ENCODE data around the gene USO1.

USO1 gene

DNA sequence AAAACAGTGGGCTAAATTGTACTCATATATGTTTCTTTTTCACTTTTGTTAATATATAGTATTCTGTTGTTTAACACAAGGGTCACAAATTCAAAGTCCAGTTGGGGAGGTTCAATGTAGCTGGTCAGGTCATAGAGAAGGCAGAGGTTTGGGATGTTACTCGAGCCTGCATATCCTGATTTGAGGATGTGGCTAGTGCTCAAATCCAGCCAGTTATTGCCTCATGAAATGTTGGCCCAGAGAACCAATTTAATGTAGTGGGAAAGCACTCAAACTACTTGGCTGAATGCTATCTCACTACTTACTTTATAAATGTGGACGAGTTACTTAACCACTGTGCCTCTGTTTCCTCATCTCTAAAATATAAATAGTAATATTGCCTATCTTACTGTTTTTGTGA, 12.5 kb downstream of the USO1 start:
- H3K4me3 ChIP-seq (ENCODE audit: low read length) = no peak overlapping the region
- DNase-seq (ENCODE audit: low read depth) = peak; percentile 66
- TF ChIP-seq, protein P1, sequence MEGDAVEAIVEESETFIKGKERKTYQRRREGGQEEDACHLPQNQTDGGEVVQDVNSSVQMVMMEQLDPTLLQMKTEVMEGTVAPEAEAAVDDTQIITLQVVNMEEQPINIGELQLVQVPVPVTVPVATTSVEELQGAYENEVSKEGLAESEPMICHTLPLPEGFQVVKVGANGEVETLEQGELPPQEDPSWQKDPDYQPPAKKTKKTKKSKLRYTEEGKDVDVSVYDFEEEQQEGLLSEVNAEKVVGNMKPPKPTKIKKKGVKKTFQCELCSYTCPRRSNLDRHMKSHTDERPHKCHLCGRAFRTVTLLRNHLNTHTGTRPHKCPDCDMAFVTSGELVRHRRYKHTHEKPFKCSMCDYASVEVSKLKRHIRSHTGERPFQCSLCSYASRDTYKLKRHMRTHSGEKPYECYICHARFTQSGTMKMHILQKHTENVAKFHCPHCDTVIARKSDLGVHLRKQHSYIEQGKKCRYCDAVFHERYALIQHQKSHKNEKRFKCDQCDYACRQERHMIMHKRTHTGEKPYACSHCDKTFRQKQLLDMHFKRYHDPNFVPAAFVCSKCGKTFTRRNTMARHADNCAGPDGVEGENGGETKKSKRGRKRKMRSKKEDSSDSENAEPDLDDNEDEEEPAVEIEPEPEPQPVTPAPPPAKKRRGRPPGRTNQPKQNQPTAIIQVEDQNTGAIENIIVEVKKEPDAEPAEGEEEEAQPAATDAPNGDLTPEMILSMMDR (conservative IDR thresholded peaks at IDR 0.05; ENCODE audit: low read length) = no peak

DNA sequence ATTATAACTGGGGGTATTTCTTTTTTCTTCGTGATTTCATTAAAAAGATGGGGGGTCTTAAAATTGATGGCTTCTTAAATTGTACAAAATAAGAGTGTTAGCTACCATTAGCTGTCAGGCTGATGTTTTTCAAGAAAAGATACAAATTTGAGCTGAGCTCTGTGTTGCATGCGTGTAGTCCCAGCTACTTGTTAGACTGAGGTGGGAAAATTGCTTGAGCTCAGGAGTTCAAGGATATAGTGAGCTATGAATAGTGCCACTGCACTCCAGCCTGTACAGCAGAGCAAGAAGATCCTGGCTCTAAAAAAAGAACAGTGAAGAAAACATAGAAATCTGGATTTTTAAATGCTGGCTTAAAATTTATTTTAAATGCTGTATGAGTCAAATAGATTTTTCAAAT, 13.0 kb downstream of the USO1 start:
- TF ChIP-seq, protein P1 (conservative IDR thresholded peaks at IDR 0.05; ENCODE audit: low read length) = no peak
- no peak overlapping the region for H3K4me3 ChIP-seq (ENCODE audit: low read length)
- DNase-seq (ENCODE audit: low read depth) = no peak

DNA sequence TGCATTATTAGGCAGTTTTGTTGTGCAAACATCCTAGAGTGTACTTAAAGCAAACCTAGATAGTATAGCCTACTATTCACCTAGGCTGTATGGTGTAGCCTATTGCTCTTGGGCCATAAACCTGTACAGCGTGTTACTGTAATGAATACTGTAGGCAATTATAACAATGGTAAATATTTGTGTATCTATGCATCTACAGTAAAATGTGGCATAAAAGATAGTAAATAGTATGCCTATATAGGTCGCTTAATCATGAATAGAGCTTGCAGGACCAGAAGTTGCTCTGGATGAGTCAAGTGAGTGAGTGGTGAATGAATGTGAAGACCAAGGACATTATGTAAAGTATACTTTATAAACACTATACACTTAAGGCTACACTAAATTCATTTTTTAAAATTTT, 16.6 kb downstream of the USO1 start:
- no peak overlapping the region for H3K4me3 ChIP-seq (ENCODE audit: low read length)
- TF ChIP-seq, protein P1 (conservative IDR thresholded peaks at IDR 0.05; ENCODE audit: low read length) = no peak
- no peak for DNase-seq (ENCODE audit: low read depth)

DNA sequence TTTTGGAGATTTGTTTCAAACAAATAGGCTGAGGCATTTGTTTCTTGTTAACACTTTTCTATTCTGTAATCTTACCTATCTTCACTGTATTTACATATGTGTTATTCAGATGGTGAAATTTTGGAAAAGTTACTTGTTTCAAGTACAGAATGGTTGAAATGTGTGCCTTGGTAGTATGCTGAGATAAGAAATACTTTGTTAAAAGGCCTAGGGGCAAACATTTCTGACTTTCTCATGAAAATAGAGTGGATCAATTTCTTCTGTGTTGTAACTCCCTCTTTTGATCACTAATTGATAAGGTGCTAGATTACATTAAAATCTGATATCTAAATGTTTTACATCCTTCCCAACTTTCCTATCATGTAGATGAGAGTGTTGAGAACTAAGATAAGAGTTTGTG, 18.1 kb downstream of the USO1 start:
- no peak overlapping the region for H3K4me3 ChIP-seq (ENCODE audit: low read length)
- TF ChIP-seq, protein P1 (conservative IDR thresholded peaks at IDR 0.05; ENCODE audit: low read length) = no peak
- DNase-seq (ENCODE audit: low read depth) = no peak

DNA sequence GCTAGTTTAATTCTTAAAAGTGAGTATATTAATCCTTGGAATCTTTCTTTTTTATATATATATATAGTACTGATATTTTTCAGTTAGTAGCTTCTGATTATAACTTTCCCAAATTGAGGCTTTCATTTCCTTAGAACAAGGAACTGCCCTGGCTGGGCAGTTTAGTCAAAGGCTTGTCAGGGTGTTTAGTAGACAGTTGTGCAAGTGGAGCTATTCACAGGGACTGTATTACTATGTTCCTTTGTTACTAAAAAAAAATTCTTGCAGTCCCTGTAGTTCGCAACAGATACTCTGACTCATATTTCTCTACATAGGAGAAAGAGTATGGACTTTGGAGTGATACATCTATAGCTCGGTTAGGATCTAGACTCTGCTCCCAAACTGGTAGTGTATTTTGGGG, 20.8 kb downstream of the USO1 start:
- peak; percentile 62 for DNase-seq (ENCODE audit: low read depth)
- TF ChIP-seq, protein P1 (conservative IDR thresholded peaks at IDR 0.05; ENCODE audit: low read length) = no peak
- no peak overlapping the region for H3K4me3 ChIP-seq (ENCODE audit: low read length)

DNA sequence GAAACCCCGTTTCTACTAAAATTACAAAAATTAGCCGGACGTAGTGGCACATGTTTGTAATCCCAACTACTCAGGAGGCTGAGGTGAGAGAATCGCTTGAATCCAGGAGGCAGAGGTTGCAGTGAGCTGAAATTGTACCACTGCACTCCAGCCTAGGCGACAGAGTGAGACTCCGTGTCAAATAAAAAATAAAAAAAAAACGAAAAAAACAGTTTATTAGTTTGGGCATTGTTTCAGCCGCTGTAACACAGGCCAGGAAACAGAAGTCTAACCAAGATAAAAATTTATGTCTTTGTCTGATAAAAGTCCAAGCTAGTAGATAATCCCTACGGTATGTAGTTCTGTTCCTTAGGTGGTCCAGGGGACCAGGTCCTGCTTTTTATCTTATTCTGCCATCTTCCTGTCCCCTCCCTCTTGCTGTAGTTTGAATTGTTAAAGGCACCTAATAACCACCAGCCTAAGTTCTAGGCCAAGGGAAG, 21.4 kb downstream of the USO1 start:
- no peak overlapping the region for H3K4me3 ChIP-seq (ENCODE audit: low read length)
- TF ChIP-seq, protein P1 (conservative IDR thresholded peaks at IDR 0.05; ENCODE audit: low read length) = no peak
- no peak for DNase-seq (ENCODE audit: low read depth)

DNA sequence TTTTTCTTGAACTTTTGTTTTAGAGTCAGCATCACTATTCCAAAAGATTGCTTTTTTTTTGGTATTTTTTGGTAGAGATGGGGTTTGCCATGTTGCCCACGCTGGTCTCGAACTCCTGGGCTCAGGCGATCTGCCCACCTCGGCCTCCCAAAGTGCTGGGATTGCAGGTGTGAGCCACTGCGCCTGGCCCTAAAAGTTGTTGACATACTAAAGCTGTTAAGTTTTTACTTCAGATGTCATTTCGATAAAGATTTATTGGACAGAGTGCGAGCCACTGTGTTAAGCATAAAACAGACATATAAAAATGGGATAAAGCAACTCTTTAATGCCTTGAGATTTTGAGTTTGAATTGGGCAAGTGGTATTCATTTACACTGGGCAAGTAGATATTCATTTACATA, 28.3 kb downstream of the USO1 start:
- TF ChIP-seq, protein P1 (conservative IDR thresholded peaks at IDR 0.05; ENCODE audit: low read length) = no peak
- no peak overlapping the region for H3K4me3 ChIP-seq (ENCODE audit: low read length)
- DNase-seq (ENCODE audit: low read depth) = no peak

Measured in AG10803 (cell line).